Measurements from ENCODE around the gene MINDY4. TPM values are rescaled to one million over a fixed set of nuclear protein-coding genes. Genes with fewer than 3 reads are reported as not detected.

The MINDY4 gene
- total RNA-seq, 1 experiment from 2014 or later: 1.8 TPM

DNA sequence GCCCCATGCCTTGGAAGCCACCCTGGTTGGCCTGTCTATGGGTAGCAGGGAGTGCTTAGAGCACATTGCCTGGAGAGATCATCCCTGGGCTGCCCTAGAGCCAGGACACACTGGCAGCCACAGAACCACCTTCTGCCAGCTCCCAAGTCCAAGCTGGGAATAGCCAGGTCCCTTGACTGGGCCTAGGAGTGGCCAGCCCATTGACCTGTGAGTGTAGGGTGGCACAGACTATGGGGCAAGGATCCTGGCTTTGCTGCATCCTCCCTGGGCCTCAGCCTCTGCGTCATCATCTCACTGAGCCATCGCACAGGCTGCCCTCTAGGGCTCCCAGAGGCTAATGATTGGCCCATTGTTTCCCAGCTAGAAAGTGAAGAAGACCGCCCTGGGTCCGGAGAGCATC lies 147.5 kb downstream of the MINDY4 start:
- TF ChIP-seq NFYB (CRISPR knock-in tag; conservative IDR thresholded peaks at IDR 0.05; ENCODE audit: low read depth): no peak
- Mint-ChIP-seq H3K9me3 (no peaks in the 10 kb centered on the region), H3K27me3 (ENCODE audit: low read depth) (no peaks in the 10 kb centered on the region), H3K27ac (no peak overlapping the region), H3K4me3 (no peak overlapping the region), H3K36me3 (no peaks in the 10 kb centered on the region), H3K4me1 (peaks cover 10% of the 10 kb centered on the region)
- DNase-seq (ENCODE audit: low spot score): no peak
- ATAC-seq: no peak; the same call in 1 of the 2 replicates
- CTCF ChIA-PET: interaction anchor here (2.2 to 2.6 kb wide), 2 partner anchors 11 to 20 kb away, joined by 9 to 23 read pairs; no protein-coding TSS in a partner anchor
- POLR2A ChIA-PET: no interaction called here

GRCh38 chr7:30920021-30920583 lies 148.9 kb downstream of the MINDY4 start:
- Mint-ChIP-seq H3K4me3 (no peak overlapping the region), H3K27ac (no peak overlapping the region), H3K36me3 (no peaks in the 10 kb centered on the region), H3K27me3 (ENCODE audit: low read depth) (no peaks in the 10 kb centered on the region), H3K9me3 (no peaks in the 10 kb centered on the region), H3K4me1 (0 out of 2 replicates have a peak, but pooled peaks cover 7% of the 10 kb centered on the region)
- ChIA-PET CTCF (interaction anchor here (1.1 to 2.6 kb wide), 3 partner anchors 11 to 64 kb away, joined by 3 to 23 read pairs (median 8); no protein-coding TSS in a partner anchor), POLR2A (no interaction called here)
- DNase-seq (ENCODE audit: low spot score) (peak; percentile 5), ATAC-seq (no peak)
- TF ChIP-seq SOX15 (CRISPR knock-in tag; IDR thresholded peaks at IDR 0.05): no peak
- TF ChIP-seq NR1H2 (CRISPR knock-in tag; IDR thresholded peaks at IDR 0.05): no peak
- TF ChIP-seq, protein P1, sequence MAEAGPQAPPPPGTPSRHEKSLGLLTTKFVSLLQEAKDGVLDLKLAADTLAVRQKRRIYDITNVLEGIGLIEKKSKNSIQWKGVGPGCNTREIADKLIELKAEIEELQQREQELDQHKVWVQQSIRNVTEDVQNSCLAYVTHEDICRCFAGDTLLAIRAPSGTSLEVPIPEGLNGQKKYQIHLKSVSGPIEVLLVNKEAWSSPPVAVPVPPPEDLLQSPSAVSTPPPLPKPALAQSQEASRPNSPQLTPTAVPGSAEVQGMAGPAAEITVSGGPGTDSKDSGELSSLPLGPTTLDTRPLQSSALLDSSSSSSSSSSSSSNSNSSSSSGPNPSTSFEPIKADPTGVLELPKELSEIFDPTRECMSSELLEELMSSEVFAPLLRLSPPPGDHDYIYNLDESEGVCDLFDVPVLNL (CRISPR knock-in tag; IDR thresholded peaks at IDR 0.05; ENCODE audit: borderline replicate concordance, low read depth): no peak
- no peak for TF ChIP-seq CREM (CRISPR knock-in tag; IDR thresholded peaks at IDR 0.05)
- TF ChIP-seq, protein P2, sequence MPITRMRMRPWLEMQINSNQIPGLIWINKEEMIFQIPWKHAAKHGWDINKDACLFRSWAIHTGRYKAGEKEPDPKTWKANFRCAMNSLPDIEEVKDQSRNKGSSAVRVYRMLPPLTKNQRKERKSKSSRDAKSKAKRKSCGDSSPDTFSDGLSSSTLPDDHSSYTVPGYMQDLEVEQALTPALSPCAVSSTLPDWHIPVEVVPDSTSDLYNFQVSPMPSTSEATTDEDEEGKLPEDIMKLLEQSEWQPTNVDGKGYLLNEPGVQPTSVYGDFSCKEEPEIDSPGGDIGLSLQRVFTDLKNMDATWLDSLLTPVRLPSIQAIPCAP (CRISPR knock-in tag; IDR thresholded peaks at IDR 0.05): no peak
- no peak for TF ChIP-seq SMAD3 (CRISPR knock-in tag; IDR thresholded peaks at IDR 0.05; ENCODE audit: borderline replicate concordance)
- no peak for TF ChIP-seq CTCF (IDR thresholded peaks at IDR 0.05)
- no peak for TF ChIP-seq FOXP1 (CRISPR knock-in tag; IDR thresholded peaks at IDR 0.05; ENCODE audit: borderline replicate concordance)
- no peak for TF ChIP-seq USF2 (CRISPR knock-in tag; IDR thresholded peaks at IDR 0.05)
- no peak for TF ChIP-seq OVOL2 (CRISPR knock-in tag; IDR thresholded peaks at IDR 0.05; ENCODE audit: borderline replicate concordance)

GRCh38 chr7:30920584-30921539 lies 149.6 kb downstream of the MINDY4 start:
- DNase-seq (ENCODE audit: low spot score) (peak; percentile 2), ATAC-seq (no peak)
- 0 out of 2 replicates have a peak, but pooled peaks cover 7% of the 10 kb centered on the region for H3K4me1 Mint-ChIP-seq
- ChIA-PET CTCF (interaction anchor here (1.0 to 2.6 kb wide), 4 partner anchors 12 to 63 kb away, joined by 3 to 23 read pairs (median 6); no protein-coding TSS in a partner anchor), POLR2A (no interaction called here)
- H3K27me3 Mint-ChIP-seq (ENCODE audit: low read depth): no peaks in the 10 kb centered on the region
- no peaks in the 10 kb centered on the region for H3K9me3 Mint-ChIP-seq
- H3K36me3 Mint-ChIP-seq: no peaks in the 10 kb centered on the region
- no peak overlapping the region for H3K27ac Mint-ChIP-seq
- H3K4me3 Mint-ChIP-seq: no peak overlapping the region
- TF ChIP-seq NR3C1 (CRISPR knock-in tag; conservative IDR thresholded peaks at IDR 0.05; ENCODE audit: low read depth): no peak
- TF ChIP-seq CREB1 (CRISPR knock-in tag; IDR thresholded peaks at IDR 0.05): no peak
- TF ChIP-seq SP1 (CRISPR knock-in tag; conservative IDR thresholded peaks at IDR 0.05): no peak
- TF ChIP-seq ZSCAN18 (CRISPR knock-in tag; IDR thresholded peaks at IDR 0.05): no peak
- no peak for TF ChIP-seq ZNF423 (CRISPR knock-in tag; IDR thresholded peaks at IDR 0.05)
- no peak for TF ChIP-seq NFYB (CRISPR knock-in tag; conservative IDR thresholded peaks at IDR 0.05; ENCODE audit: low read depth)
- no peak for TF ChIP-seq SMAD4 (CRISPR knock-in tag; IDR thresholded peaks at IDR 0.05)
- no peak for TF ChIP-seq ZNF121 (CRISPR knock-in tag; IDR thresholded peaks at IDR 0.05)
- TF ChIP-seq ZNF671 (CRISPR knock-in tag; IDR thresholded peaks at IDR 0.05): no peak
- TF ChIP-seq, protein P3, sequence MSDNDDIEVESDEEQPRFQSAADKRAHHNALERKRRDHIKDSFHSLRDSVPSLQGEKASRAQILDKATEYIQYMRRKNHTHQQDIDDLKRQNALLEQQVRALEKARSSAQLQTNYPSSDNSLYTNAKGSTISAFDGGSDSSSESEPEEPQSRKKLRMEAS (CRISPR knock-in tag; IDR thresholded peaks at IDR 0.05): no peak
- TF ChIP-seq, protein P4, sequence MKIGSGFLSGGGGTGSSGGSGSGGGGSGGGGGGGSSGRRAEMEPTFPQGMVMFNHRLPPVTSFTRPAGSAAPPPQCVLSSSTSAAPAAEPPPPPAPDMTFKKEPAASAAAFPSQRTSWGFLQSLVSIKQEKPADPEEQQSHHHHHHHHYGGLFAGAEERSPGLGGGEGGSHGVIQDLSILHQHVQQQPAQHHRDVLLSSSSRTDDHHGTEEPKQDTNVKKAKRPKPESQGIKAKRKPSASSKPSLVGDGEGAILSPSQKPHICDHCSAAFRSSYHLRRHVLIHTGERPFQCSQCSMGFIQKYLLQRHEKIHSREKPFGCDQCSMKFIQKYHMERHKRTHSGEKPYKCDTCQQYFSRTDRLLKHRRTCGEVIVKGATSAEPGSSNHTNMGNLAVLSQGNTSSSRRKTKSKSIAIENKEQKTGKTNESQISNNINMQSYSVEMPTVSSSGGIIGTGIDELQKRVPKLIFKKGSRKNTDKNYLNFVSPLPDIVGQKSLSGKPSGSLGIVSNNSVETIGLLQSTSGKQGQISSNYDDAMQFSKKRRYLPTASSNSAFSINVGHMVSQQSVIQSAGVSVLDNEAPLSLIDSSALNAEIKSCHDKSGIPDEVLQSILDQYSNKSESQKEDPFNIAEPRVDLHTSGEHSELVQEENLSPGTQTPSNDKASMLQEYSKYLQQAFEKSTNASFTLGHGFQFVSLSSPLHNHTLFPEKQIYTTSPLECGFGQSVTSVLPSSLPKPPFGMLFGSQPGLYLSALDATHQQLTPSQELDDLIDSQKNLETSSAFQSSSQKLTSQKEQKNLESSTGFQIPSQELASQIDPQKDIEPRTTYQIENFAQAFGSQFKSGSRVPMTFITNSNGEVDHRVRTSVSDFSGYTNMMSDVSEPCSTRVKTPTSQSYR (CRISPR knock-in tag; IDR thresholded peaks at IDR 0.05): no peak
- TF ChIP-seq JUN (CRISPR knock-in tag; IDR thresholded peaks at IDR 0.05): no peak

All from WTC11 (cell line).